CD4-positive, alpha-beta T cell treated with Interleukin-17A for 4 hours (primary cell): ENCODE measurements around the gene ALPK1.

Experiments used
- DNase-seq: peaks from one replicate; pipeline ENCODE4 v3.0.0-alpha.2; 2020; ENCODE audit warnings: mixed read lengths

Gene ALPK1

GRCh38 chr4:112329672-112330375 is 32.7 kb downstream of the ALPK1 start:
- no peak for DNase-seq

- no peak for DNase-seq
Observed at GRCh38 chr4:112330921-112331320, 33.8 kb downstream of the ALPK1 start.

- DNase-seq, result no peak
Observed at GRCh38 chr4:112332398-112332797, 35.2 kb downstream of the ALPK1 start.

- DNase-seq, result no peak
Observed at GRCh38 chr4:112340023-112340422, 42.9 kb downstream of the ALPK1 start.

GRCh38 chr4:112341033-112341432 is 43.9 kb downstream of the ALPK1 start:
- no peak for DNase-seq

- DNase-seq, result no peak
Observed at GRCh38 chr4:112343330-112344080, 46.3 kb downstream of the ALPK1 start.

- no peak for DNase-seq
Observed at GRCh38 chr4:112348488-112349158, 51.5 kb downstream of the ALPK1 start.

- DNase-seq, result no peak
Observed at GRCh38 chr4:112352736-112353135, 55.6 kb downstream of the ALPK1 start.

- no peak for DNase-seq
Observed at GRCh38 chr4:112355662-112356061, 58.5 kb downstream of the ALPK1 start.

GRCh38 chr4:112357453-112357852 is 60.3 kb downstream of the ALPK1 start:
- DNase-seq, result no peak

- no peak for DNase-seq
Observed at GRCh38 chr4:112357897-112358296, 60.7 kb downstream of the ALPK1 start.

- DNase-seq, result no peak
Observed at GRCh38 chr4:112358415-112358814, 61.2 kb downstream of the ALPK1 start.

- DNase-seq, result no peak
Observed at GRCh38 chr4:112358952-112359749, 62.0 kb downstream of the ALPK1 start.

GRCh38 chr4:112361181-112361791 is 64.1 kb downstream of the ALPK1 start:
- no peak for DNase-seq

GRCh38 chr4:112370466-112370865 is 73.3 kb downstream of the ALPK1 start:
- DNase-seq, result no peak

GRCh38 chr4:112371361-112371760 is 74.2 kb downstream of the ALPK1 start:
- no peak for DNase-seq

GRCh38 chr4:112374850-112375249 is 77.7 kb downstream of the ALPK1 start:
- DNase-seq, result no peak

GRCh38 chr4:112377171-112377570 is 80.0 kb downstream of the ALPK1 start:
- no peak for DNase-seq

GRCh38 chr4:112377594-112378242 is 80.5 kb downstream of the ALPK1 start:
- no peak for DNase-seq

GRCh38 chr4:112378243-112378620 is 81.1 kb downstream of the ALPK1 start:
- DNase-seq, result no peak

GRCh38 chr4:112378858-112379257 is 81.7 kb downstream of the ALPK1 start:
- DNase-seq, result no peak

GRCh38 chr4:112379306-112379705 is 82.1 kb downstream of the ALPK1 start:
- no peak for DNase-seq
